ENCODE data around the gene MBNL1.

GRCh38 chr3:152335273-152335672, 66.5 kb downstream of the MBNL1 start:
- TF ChIP-seq CTCF (IDR thresholded peaks at IDR 0.05): no peak
- no peak for TF ChIP-seq POLR2A (IDR thresholded peaks at IDR 0.05)
- TF ChIP-seq EP300 (IDR thresholded peaks at IDR 0.05): no peak

Measured in tibial nerve (tissue), 4 donors.